K562 (cell line): Measurements from ENCODE around the gene ALDH3B2. TPM values are rescaled to one million over a fixed set of nuclear protein-coding genes. Genes with fewer than 3 reads are reported as not detected.

Source experiments
- ATF7 ChIP-seq: fragments of 450-650 bp; IDR thresholded peaks from 2 replicates; pipeline ENCODE4 v1.7.1; 2014; ENCODE audit warnings: mild to moderate bottlenecking, moderate library complexity
- DLX4 ChIP-seq: fragments of 250-450 bp; sonication (Bioruptor Pico); IDR thresholded peaks from 2 replicates; pipeline ENCODE4 v1.6.1; 2021; ENCODE audit warnings: mild to moderate bottlenecking
- EGR1 ChIP-seq: fragments of 450-650 bp; conservative IDR thresholded peaks from 2 replicates; pipeline ENCODE4 v1.6.1; 2017; ENCODE audit warnings: mild to moderate bottlenecking
- EZH2 ChIP-seq: IDR thresholded peaks from 2 replicates; pipeline ENCODE4 v1.6.1; 2012; ENCODE audit warnings: low read depth, mild to moderate bottlenecking, inconsistent platforms, low read length, borderline replicate concordance
- GATAD2B ChIP-seq: fragments of 450-650 bp; IDR thresholded peaks from 2 replicates; pipeline ENCODE4 v1.6.1; 2017; ENCODE audit warnings: mild to moderate bottlenecking, borderline replicate concordance
- HDAC2 ChIP-seq: fragments of 450-650 bp; IDR thresholded peaks from 2 replicates; pipeline ENCODE4 v1.6.1; 2016; ENCODE audit warnings: mild to moderate bottlenecking
- HDGF ChIP-seq: fragments of 450-650 bp; IDR thresholded peaks from 2 replicates; pipeline ENCODE4 v1.6.1; 2016
- KAT8 ChIP-seq: fragments of 450-650 bp; IDR thresholded peaks from 2 replicates; pipeline ENCODE4 v1.6.1; 2016; ENCODE audit warnings: low read depth, mild to moderate bottlenecking
- KDM1A ChIP-seq, 2 experiments: fragments of 450-650 bp; IDR thresholded peaks; 2 replicates each; pipeline ENCODE4 v1.6.1; 2016; ENCODE audit warnings: mild to moderate bottlenecking in 2 of 2
- LARP7 ChIP-seq: fragments of 450-650 bp; IDR thresholded peaks from 2 replicates; pipeline ENCODE4 v1.6.1; 2016
- MEF2D ChIP-seq: conservative IDR thresholded peaks from 2 replicates; pipeline ENCODE4 v1.6.1; 2016; ENCODE audit warnings: low read depth, missing genetic modification characterization, missing compliant biosample characterization
- MIER1 ChIP-seq: fragments of 450-650 bp; IDR thresholded peaks from 2 replicates; pipeline ENCODE4 v1.6.1; 2016; ENCODE audit warnings: antibody characterized with exemption, mild to moderate bottlenecking, low read depth
- NR0B1 ChIP-seq: fragments of 450-650 bp; IDR thresholded peaks from one replicate; pipeline ENCODE4 v1.6.1; 2018; ENCODE audit warnings: mild to moderate bottlenecking, moderate library complexity; ENCODE audit not compliant: partially characterized antibody
- POLR2G ChIP-seq: fragments of 200-400 bp; formaldehyde crosslinking; IDR thresholded peaks from 2 replicates; pipeline ENCODE4 v1.6.1; 2017; ENCODE audit warnings: low read depth, mild to moderate bottlenecking, antibody characterized with exemption, low read length, moderate library complexity
- SMARCA4 ChIP-seq: fragments of 450-650 bp; IDR thresholded peaks from 2 replicates; pipeline ENCODE4 v1.6.1; 2016
- TCF15 ChIP-seq: fragments of 250-450 bp; sonication (Bioruptor Pico); IDR thresholded peaks from 2 replicates; pipeline ENCODE4 v1.8.0; 2022; ENCODE audit warnings: moderate library complexity, mild to moderate bottlenecking, inconsistent platforms
- YBX1 ChIP-seq: fragments of 450-650 bp; IDR thresholded peaks from 2 replicates; pipeline ENCODE4 v1.7.1; 2016; ENCODE audit warnings: mild to moderate bottlenecking
- ZNF507 ChIP-seq: conservative IDR thresholded peaks from 2 replicates; pipeline ENCODE4 v1.6.1; 2017; ENCODE audit warnings: missing genetic modification characterization, missing compliant biosample characterization
- ZNF583 ChIP-seq: fragments of 250-450 bp; sonication (Bioruptor Pico); IDR thresholded peaks from 2 replicates; pipeline ENCODE4 v1.4.0; 2020
- ZNF780A ChIP-seq: fragments of 250-450 bp; sonication (Bioruptor Pico); IDR thresholded peaks from 2 replicates; pipeline ENCODE4 v1.5.0; 2021; ENCODE audit warnings: mild to moderate bottlenecking
- polyA plus RNA-seq, 8 experiments: library from polyadenylated mRNA; depleted of rRNA in 4 of 8; stranded (reverse) in 5 of 8; unstranded in 3 of 8; fragments of >200 nt; fragmentation: Nextera tagmentation in 2 of 8; fragmentation: Illumina TruSeq in 1 of 8; extraction: Ambion mirVana in 2 of 8; extraction: Trizol in 1 of 8; gene quantifications; 2 replicates each; pipeline versions ENCODE4 v1.2.1 to v1.2.3, GENCODE V29; 2011 to 2014; ENCODE audit warnings: inconsistent platforms in 1 of 8, missing spikeins in 1 of 8
- total RNA-seq, 7 experiments: library from RNA; depleted of rRNA in 6 of 7; stranded (reverse); fragments of >200 nt in 6 of 7; fragmentation: Illumina TruSeq in 2 of 7; extraction: Trizol in 2 of 7; gene quantifications; 2 replicates each; pipeline versions ENCODE4 v1.2.1 to v1.2.3, GENCODE V29; 2011 to 2021; ENCODE audit warnings: low replicate concordance in 1 of 7
- TF ChIP-seq, protein P1 (sequence below): fragments of 450-650 bp; IDR thresholded peaks from 2 replicates; pipeline ENCODE4 v1.6.1; 2017; ENCODE audit warnings: antibody characterized with exemption
- TF ChIP-seq, protein P2 (sequence below): fragments of 450-650 bp; formaldehyde crosslinking; IDR thresholded peaks from 2 replicates; pipeline ENCODE4 v1.4.0; 2020; ENCODE audit warnings: mild to moderate bottlenecking, moderate library complexity
- TF ChIP-seq, protein P3 (sequence below): sonication (generic); formaldehyde crosslinking; IDR thresholded peaks from 2 replicates; pipeline ENCODE4 v1.8.0; 2022; ENCODE audit warnings: mild to moderate bottlenecking, low read depth, missing genetic modification reagents
- TF ChIP-seq, protein P4 (sequence below): sonication (generic); formaldehyde crosslinking; IDR thresholded peaks from 2 replicates; pipeline ENCODE4 v1.9.0; 2022; ENCODE audit warnings: mild to moderate bottlenecking, missing genetic modification reagents

ALDH3B2 gene
- total and polyA plus RNA-seq, 9 of the 15 experiments (the other 6 are each of a cell fraction or from before 2014, with no cell fraction given), result not detected

- TF ChIP-seq ZNF507 (no peak), SMARCA4 (no peak), KAT8 (no peak), HDAC2 (no peak; the same call in 1 of the 2 replicates), ATF7 (no peak), DLX4 (CRISPR knock-in tag) (no peak), KDM1A (IDR thresholded peaks at IDR 0.05) (peak; percentile 21 to 80), POLR2G (no peak), TCF15 (CRISPR knock-in tag) (peak; percentile 57; the same call in 1 of the 2 replicates), MIER1 (0 out of 2 replicates have a peak, but pooled peaks have one; percentile 61), EZH2 (no peak), ZNF780A (CRISPR knock-in tag) (no peak), MEF2D (no peak), YBX1 (no peak), LARP7 (no peak), ZNF583 (CRISPR knock-in tag) (0 out of 2 replicates have a peak, but pooled peaks have one; percentile 15), EGR1 (no peak), HDGF (peak; percentile 91), NR0B1 (no peak), GATAD2B (no peak)
- TF ChIP-seq, protein P1, sequence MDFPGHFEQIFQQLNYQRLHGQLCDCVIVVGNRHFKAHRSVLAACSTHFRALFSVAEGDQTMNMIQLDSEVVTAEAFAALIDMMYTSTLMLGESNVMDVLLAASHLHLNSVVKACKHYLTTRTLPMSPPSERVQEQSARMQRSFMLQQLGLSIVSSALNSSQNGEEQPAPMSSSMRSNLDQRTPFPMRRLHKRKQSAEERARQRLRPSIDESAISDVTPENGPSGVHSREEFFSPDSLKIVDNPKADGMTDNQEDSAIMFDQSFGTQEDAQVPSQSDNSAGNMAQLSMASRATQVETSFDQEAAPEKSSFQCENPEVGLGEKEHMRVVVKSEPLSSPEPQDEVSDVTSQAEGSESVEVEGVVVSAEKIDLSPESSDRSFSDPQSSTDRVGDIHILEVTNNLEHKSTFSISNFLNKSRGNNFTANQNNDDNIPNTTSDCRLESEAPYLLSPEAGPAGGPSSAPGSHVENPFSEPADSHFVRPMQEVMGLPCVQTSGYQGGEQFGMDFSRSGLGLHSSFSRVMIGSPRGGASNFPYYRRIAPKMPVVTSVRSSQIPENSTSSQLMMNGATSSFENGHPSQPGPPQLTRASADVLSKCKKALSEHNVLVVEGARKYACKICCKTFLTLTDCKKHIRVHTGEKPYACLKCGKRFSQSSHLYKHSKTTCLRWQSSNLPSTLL, result no peak
- TF ChIP-seq, protein P2, sequence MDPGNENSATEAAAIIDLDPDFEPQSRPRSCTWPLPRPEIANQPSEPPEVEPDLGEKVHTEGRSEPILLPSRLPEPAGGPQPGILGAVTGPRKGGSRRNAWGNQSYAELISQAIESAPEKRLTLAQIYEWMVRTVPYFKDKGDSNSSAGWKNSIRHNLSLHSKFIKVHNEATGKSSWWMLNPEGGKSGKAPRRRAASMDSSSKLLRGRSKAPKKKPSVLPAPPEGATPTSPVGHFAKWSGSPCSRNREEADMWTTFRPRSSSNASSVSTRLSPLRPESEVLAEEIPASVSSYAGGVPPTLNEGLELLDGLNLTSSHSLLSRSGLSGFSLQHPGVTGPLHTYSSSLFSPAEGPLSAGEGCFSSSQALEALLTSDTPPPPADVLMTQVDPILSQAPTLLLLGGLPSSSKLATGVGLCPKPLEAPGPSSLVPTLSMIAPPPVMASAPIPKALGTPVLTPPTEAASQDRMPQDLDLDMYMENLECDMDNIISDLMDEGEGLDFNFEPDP (CRISPR knock-in tag), result no peak
- TF ChIP-seq, protein P3, sequence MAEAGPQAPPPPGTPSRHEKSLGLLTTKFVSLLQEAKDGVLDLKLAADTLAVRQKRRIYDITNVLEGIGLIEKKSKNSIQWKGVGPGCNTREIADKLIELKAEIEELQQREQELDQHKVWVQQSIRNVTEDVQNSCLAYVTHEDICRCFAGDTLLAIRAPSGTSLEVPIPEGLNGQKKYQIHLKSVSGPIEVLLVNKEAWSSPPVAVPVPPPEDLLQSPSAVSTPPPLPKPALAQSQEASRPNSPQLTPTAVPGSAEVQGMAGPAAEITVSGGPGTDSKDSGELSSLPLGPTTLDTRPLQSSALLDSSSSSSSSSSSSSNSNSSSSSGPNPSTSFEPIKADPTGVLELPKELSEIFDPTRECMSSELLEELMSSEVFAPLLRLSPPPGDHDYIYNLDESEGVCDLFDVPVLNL (CRISPR knock-in tag), result no peak
- TF ChIP-seq, protein P4, sequence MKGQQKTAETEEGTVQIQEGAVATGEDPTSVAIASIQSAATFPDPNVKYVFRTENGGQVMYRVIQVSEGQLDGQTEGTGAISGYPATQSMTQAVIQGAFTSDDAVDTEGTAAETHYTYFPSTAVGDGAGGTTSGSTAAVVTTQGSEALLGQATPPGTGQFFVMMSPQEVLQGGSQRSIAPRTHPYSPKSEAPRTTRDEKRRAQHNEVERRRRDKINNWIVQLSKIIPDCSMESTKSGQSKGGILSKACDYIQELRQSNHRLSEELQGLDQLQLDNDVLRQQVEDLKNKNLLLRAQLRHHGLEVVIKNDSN (CRISPR knock-in tag), result peak; percentile 10; the same call in 1 of the 2 replicates
Observed at GRCh38 chr11:67630943-67631331, 43.5 kb downstream of the ALDH3B2 start (continued).
